GM12801 (cell line): ENCODE results near the gene CCR5.

Experiments used
- CTCF ChIP-seq: IDR thresholded peaks from one replicate; pipeline ENCODE4 v1.5.1; 2011; ENCODE audit warnings: control low read depth; ENCODE audit not compliant: insufficient read length; ENCODE audit errors: extremely low read depth

The CCR5 gene

GRCh38 chr3:46408853-46409252, 38.1 kb downstream of the CCR5 start:
- TF ChIP-seq CTCF: no peak

- no peak for TF ChIP-seq CTCF
Measured at GRCh38 chr3:46409739-46410489, 39.2 kb downstream of the CCR5 start.

GRCh38 chr3:46410669-46411068, 39.9 kb downstream of the CCR5 start:
- TF ChIP-seq CTCF: no peak

- no peak for TF ChIP-seq CTCF
Measured at GRCh38 chr3:46411271-46411670, 40.5 kb downstream of the CCR5 start.

- TF ChIP-seq CTCF: no peak
Measured at GRCh38 chr3:46412786-46413298, 42.1 kb downstream of the CCR5 start.

- TF ChIP-seq CTCF: no peak
Measured at GRCh38 chr3:46413951-46414350, 43.2 kb downstream of the CCR5 start.

GRCh38 chr3:46414739-46415138, 44.0 kb downstream of the CCR5 start:
- no peak for TF ChIP-seq CTCF
